GM12878 (cell line): Measurements from ENCODE around the gene ABCC2. TPM values are rescaled to one million over a fixed set of nuclear protein-coding genes. Genes with fewer than 3 reads are reported as not detected.

Experiments used
- ATAC-seq: fragments of 200-7000 bp; cut with Tn5 transposase; 3 replicates; pipeline ENCODE4 v1.9.1; 2020; ENCODE audit warnings: mild to moderate bottlenecking, moderate library complexity
- BruUV-seq: library from RNA; stranded (reverse); fragments of 400-500 nt; replicated peaks from 2 replicates; lab custom pipeline; 2021; lab: Mats Ljungman, UMichigan
- CTCF ChIA-PET: fragments of 300-600 bp; sonication (Branson Sonifier 250); formaldehyde crosslinking; extraction: SDS; loops from one replicate; lab custom pipeline; 2021; ENCODE audit warnings: inconsistent platforms; lab: Yijun Ruan, JAX
- POLR2A ChIA-PET: fragments of 350-600 bp; formaldehyde crosslinking; extraction: SDS; loops from one replicate; lab custom pipeline; 2021; ENCODE audit warnings: inconsistent platforms; lab: Charles Lee
- RAD21 ChIA-PET: fragments of 300-600 bp; sonication (Branson Sonifier 250); formaldehyde crosslinking; loops from one replicate; lab custom pipeline; 2023; ENCODE audit warnings: antibody characterized with exemption; ENCODE audit not compliant: unreplicated experiment; lab: Charles Lee
- SMC1A ChIA-PET: fragments of 300-600 bp; sonication (Branson Sonifier 250); formaldehyde crosslinking; loops from one replicate; lab custom pipeline; 2023; ENCODE audit not compliant: unreplicated experiment, uncharacterized antibody; lab: Charles Lee
- DNase-seq: peaks from one replicate; pipeline ENCODE4 v3.0.0-alpha.2; 2011; ENCODE audit warnings: low read depth, low spot score
- FAIRE-seq: peaks from 3 replicates; lab custom pipeline; 2011; peaks lifted over from hg19 to GRCh38; lab: Jason Lieb, UNC
- H2AFZ ChIP-seq: 2 replicates; pipeline ENCODE4 v1.6.0; 2011; ENCODE audit warnings: low read depth, low read length, control low read depth; ENCODE audit not compliant: control insufficient read depth
- H3K27ac ChIP-seq: 2 replicates; pipeline ENCODE4 v1.5.1; 2011; ENCODE audit warnings: control low read depth; ENCODE audit not compliant: control insufficient read depth, insufficient read depth
- H3K27me3 ChIP-seq, 2 experiments: replicated peaks in 1 of 2; 2 replicates each; pipeline versions ENCODE4 v1.6.0 to v1.6.1; 2011; ENCODE audit warnings: low read length in 1 of 2; ENCODE audit not compliant: control insufficient read depth in 2 of 2, insufficient read depth in 2 of 2
- H3K36me3 ChIP-seq, 2 experiments: 2 replicates each; pipeline ENCODE4 v1.5.1; 2011; ENCODE audit warnings: low read length in 1 of 2; ENCODE audit not compliant: control insufficient read depth in 2 of 2, insufficient read depth in 2 of 2
- H3K4me1 ChIP-seq: 2 replicates; pipeline ENCODE4 v1.6.1; 2011; ENCODE audit warnings: mild to moderate bottlenecking, low read length, moderate library complexity, mixed read lengths; ENCODE audit not compliant: control insufficient read depth, insufficient read depth
- H3K4me2 ChIP-seq: 2 replicates; pipeline ENCODE4 v1.6.0; 2011; ENCODE audit warnings: control low read depth; ENCODE audit not compliant: control insufficient read depth, insufficient read depth
- H3K4me3 ChIP-seq: fragments of 200-600 bp; sonication (generic); 2 replicates; pipeline ENCODE4 v1.5.1; 2016
- H3K79me2 ChIP-seq: 2 replicates; pipeline ENCODE4 v1.6.0; 2011; ENCODE audit warnings: low read length; ENCODE audit not compliant: control insufficient read depth, insufficient read depth
- H3K9ac ChIP-seq: 2 replicates; pipeline ENCODE4 v1.8.0; 2011; ENCODE audit warnings: low read length, control low read depth, mixed read lengths; ENCODE audit not compliant: control insufficient read depth, insufficient read depth
- H3K9me3 ChIP-seq: replicated peaks from 3 replicates; pipeline ENCODE4 v1.5.1; 2011; ENCODE audit warnings: mild to moderate bottlenecking, low read length; ENCODE audit not compliant: control insufficient read depth, insufficient read depth
- H4K20me1 ChIP-seq: 2 replicates; pipeline ENCODE4 v1.6.0; 2011; ENCODE audit not compliant: control insufficient read depth, insufficient read depth
- BHLHE40 ChIP-seq, 2 experiments: fragments of 450-650 bp in 1 of 2; IDR thresholded peaks; 2 replicates each; pipeline ENCODE4 v1.6.1; 2011 to 2017; ENCODE audit warnings: low read depth in 2 of 2, borderline replicate concordance in 1 of 2, improper control_type of control experiment in 1 of 2, low read length in 1 of 2, mild to moderate bottlenecking in 1 of 2
- CHD1 ChIP-seq: IDR thresholded peaks from 2 replicates; pipeline ENCODE4 v1.6.1; 2012; ENCODE audit warnings: low read depth, low read length, improper control_type of control experiment
- E2F4 ChIP-seq: IDR thresholded peaks from 2 replicates; pipeline ENCODE4 v1.6.1; 2012; ENCODE audit warnings: low read depth, low read length, improper control_type of control experiment
- E4F1 ChIP-seq: fragments of 450-650 bp; IDR thresholded peaks from 2 replicates; pipeline ENCODE4 v1.6.1; 2018; ENCODE audit warnings: borderline replicate concordance, mild to moderate bottlenecking; ENCODE audit not compliant: partially characterized antibody
- HDAC6 ChIP-seq: fragments of 200-600 bp; sonication (generic); IDR thresholded peaks from one replicate; pipeline ENCODE4 v1.8.0; 2017; ENCODE audit warnings: antibody characterized with exemption; ENCODE audit not compliant: unreplicated experiment
- JUNB ChIP-seq: IDR thresholded peaks from 2 replicates; pipeline ENCODE4 v1.6.1; 2016; ENCODE audit warnings: antibody characterized with exemption, mild to moderate bottlenecking
- MYC ChIP-seq: IDR thresholded peaks from 2 replicates; pipeline ENCODE4 v1.6.1; 2011; ENCODE audit warnings: mild to moderate bottlenecking, low read length, moderate library complexity, inconsistent platforms; ENCODE audit not compliant: insufficient read depth, insufficient replicate concordance, insufficient read length, severe bottlenecking
- NR2C1 ChIP-seq: fragments of 450-650 bp; IDR thresholded peaks from 2 replicates; pipeline ENCODE4 v1.6.1; 2017; ENCODE audit warnings: antibody characterized with exemption, mild to moderate bottlenecking, moderate library complexity
- NR2F1 ChIP-seq: fragments of 450-650 bp; conservative IDR thresholded peaks from 2 replicates; pipeline ENCODE4 v1.6.1; 2017; ENCODE audit warnings: mild to moderate bottlenecking
- RAD21 ChIP-seq: IDR thresholded peaks from 2 replicates; pipeline ENCODE4 v1.6.1; 2011; ENCODE audit warnings: mild to moderate bottlenecking, low read depth, low read length, moderate library complexity; ENCODE audit not compliant: insufficient read depth
- RCOR1 ChIP-seq: conservative IDR thresholded peaks from 2 replicates; pipeline ENCODE4 v1.6.1; 2012; ENCODE audit warnings: low read depth, low read length, improper control_type of control experiment
- SMC3 ChIP-seq: IDR thresholded peaks from 2 replicates; pipeline ENCODE4 v1.6.1; 2011; ENCODE audit warnings: low read length, improper control_type of control experiment, borderline replicate concordance
- WGBS: methylation state at CpG from one replicate; pipeline ENCODE4 v1.1.6; 2016; ENCODE audit warnings: low lambda C conversion rate; ENCODE audit not compliant: insufficient replicate concordance, insufficient coverage; ENCODE audit errors: missing lambda C conversion rate; 5-methylcytosine and 5-hydroxymethylcytosine counted together
- in situ Hi-C: fragments of 300-500 bp; cut with MboI; formaldehyde crosslinking; loops from 9 replicates; pipeline ENCODE4 v1.14.3; 2018; ENCODE audit warnings: mixed read lengths
- intact Hi-C: fragments of 100-400 bp; cut with micrococcal nuclease; formaldehyde crosslinking; loops from one replicate; pipeline ENCODE4 v1.14.2; 2022; ENCODE audit not compliant: unreplicated experiment
- polyA plus RNA-seq, 11 experiments: library from polyadenylated mRNA; depleted of rRNA in 4 of 11; unstranded in 6 of 11; stranded (reverse) in 5 of 11; fragments of >200 nt; fragmentation: Nextera tagmentation in 4 of 11; fragmentation: Illumina TruSeq in 1 of 11; extraction: Ambion mirVana in 4 of 11; extraction: Trizol in 1 of 11; gene quantifications; 1 replicate in 1 of 11; 2 replicates in 10 of 11; pipeline versions ENCODE4 v1.2.1 to v1.2.3, GENCODE V29; 2011 to 2016; ENCODE audit warnings: inconsistent platforms in 2 of 11, missing spikeins in 2 of 11, low read depth in 1 of 11
- total RNA-seq, 4 experiments: library from RNA; depleted of rRNA in 3 of 4; stranded (reverse); fragments of >200 nt in 3 of 4; fragmentation: Illumina TruSeq in 1 of 4; extraction: Trizol in 1 of 4; gene quantifications; 2 replicates each; pipeline versions ENCODE4 v1.2.1 to v1.2.3, GENCODE V29; 2013 to 2021

The ABCC2 gene
- total and polyA plus RNA-seq, 10 of the 15 experiments (the other 5 are each of a cell fraction or from before 2014, with no cell fraction given): 0.02 to 0.95 (median 0.21) TPM

- TF ChIP-seq MYC: no peak
- no peak for TF ChIP-seq SMC3
- TF ChIP-seq, all 136 proteins: peak for 0
These were observed 66.6 kb downstream of the ABCC2 start (continued) for GRCh38 chr10:99849057-99849456.

GRCh38 chr10:99849536-99849935 is 67.1 kb downstream of the ABCC2 start:
- WGBS: 55% methylated on average over 2 of the region's 2 CpGs
- H3K4me1 ChIP-seq: 0 out of 2 replicates have a peak, but pooled peaks cover 2% of the 10 kb centered on the region
- H3K79me2 ChIP-seq: no peaks in the 10 kb centered on the region
- H3K4me2 ChIP-seq: no peak overlapping the region
- SMC1A ChIA-PET: interaction anchor here (0.7 to 9.1 kb wide), 4 partner anchors 9 to 199 kb away, joined by 3 to 173 read pairs (median 6); no protein-coding TSS in a partner anchor
- CTCF ChIA-PET: interaction anchor here (15.9 kb wide), 1 partner anchor 195 kb away, joined by 340 read pairs; no protein-coding TSS in a partner anchor
- no TSS peak for BruUV-seq
- no peaks in the 10 kb centered on the region for H4K20me1 ChIP-seq
- in situ Hi-C loops: no loop called here
- no peaks in the 10 kb centered on the region for H3K36me3 ChIP-seq
- no peaks in the 10 kb centered on the region for H3K9me3 ChIP-seq
- ATAC-seq (no peak), DNase-seq (no peak), FAIRE-seq (no peak)
- no peak overlapping the region for H3K9ac ChIP-seq
- no peak for TF ChIP-seq HDAC6
- no peak for TF ChIP-seq E4F1
- TF ChIP-seq E2F4: no peak
- TF ChIP-seq NR2F1: no peak
- TF ChIP-seq NR2C1: no peak
- TF ChIP-seq JUNB: no peak
- no peak for TF ChIP-seq RAD21
- TF ChIP-seq RCOR1: no peak
- TF ChIP-seq CHD1: no peak
- no peak for TF ChIP-seq BHLHE40 (IDR thresholded peaks at IDR 0.05; ENCODE audit: borderline replicate concordance in 1 of 2, low read depth in 2 of 2, low read length in 1 of 2)
- intact Hi-C loops: loop anchor here (5.0 to 10.0 kb wide), 4 partner anchors 335 to 663 kb away; partner anchors contain the start of gene ERLIN1
- H2AFZ ChIP-seq: no peak overlapping the region
- POLR2A ChIA-PET: no interaction called here
- H3K27ac ChIP-seq: no peak overlapping the region
- H3K27me3 ChIP-seq: no peaks in the 10 kb centered on the region
- no peak overlapping the region for H3K4me3 ChIP-seq
- RAD21 ChIA-PET: interaction anchor here (1.1 to 9.4 kb wide), 2 partner anchors 125 to 196 kb away, joined by 3 to 152 read pairs; no protein-coding TSS in a partner anchor
